NCI-H345 treated with DMSO at 0.1 percent for 48 hours (cell line): ENCODE measurements around the gene PRMT2.
"Not testable (repeated sequence)": the region's sequence is repeated elsewhere in the genome, so short reads cannot be mapped to it uniquely, and the experiment has no call there.

Source experiments
- DNase-seq: peaks from one replicate; lab custom pipeline; 2025; ENCODE audit not compliant: unreplicated experiment; lab: John Stamatoyannopoulos, UW

PRMT2 gene

DNA sequence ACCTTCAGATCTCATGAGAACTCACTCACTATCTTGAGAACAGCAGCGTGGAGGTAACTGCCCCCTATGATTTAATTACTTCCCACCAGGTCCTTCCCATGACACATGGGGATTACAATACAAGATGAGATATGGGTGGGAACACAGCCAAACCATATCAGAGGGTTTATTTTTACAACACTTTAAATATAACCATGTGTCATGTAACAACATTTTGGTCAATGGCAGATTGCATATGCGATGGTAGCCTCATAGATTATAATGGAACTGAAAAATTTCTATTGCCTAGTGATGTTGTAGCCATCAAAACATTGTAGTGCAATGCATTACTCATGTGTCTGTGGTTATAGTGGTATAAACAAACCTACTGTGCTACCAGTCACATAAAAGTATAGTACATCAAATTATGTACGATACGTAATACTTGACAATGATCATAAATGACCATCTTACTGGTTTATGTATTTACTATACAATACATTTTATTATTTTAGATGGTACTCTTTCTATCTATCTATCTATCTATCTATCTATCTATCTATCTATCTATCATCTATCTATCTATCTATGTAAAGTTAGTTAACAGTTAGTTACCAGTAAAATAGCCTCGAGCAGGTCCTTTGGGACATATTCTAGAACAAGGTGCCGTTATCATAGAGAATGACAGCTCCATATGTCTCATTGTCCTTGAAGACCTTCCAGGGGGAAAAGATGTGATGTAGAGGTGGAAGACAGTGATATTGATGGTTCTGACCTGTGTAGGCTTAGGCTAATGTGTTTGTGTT is 18.0 kb upstream of the PRMT2 start:
- DNase-seq = no peak

DNA sequence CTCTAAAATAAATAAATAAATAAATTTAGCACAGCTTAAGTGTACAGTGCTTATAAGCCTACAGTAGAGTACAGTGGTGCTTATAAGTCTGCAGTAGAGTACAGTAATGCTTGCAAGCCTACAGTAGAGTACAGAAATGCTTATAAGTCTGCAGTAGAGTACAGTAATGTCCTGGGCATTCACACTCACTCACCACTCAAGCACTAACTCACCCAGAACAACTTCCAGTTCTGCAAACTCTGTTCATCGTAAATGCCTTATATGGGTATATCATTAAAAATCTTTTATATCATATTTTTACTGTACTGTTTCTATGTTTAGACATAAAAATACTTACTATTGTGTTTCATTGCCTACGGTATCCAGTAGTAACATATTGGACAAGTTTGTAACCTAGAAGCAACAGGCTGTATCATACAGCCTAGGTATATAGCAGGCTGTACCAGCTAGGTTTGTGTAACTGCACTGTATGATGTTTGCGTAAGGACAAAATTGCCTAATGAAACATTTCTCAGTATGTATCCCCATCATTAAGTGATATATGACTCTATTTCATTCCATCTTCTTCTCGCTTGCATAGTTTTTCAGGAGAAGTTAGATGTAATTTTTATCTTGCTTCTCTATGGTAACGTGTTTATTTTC is 16.6 kb upstream of the PRMT2 start:
- DNase-seq = no peak

GRCh38 chr21:46619846-46620245 is 15.6 kb upstream of the PRMT2 start:
- no peak for DNase-seq

- DNase-seq = no peak
These were observed 14.6 kb upstream of the PRMT2 start for GRCh38 chr21:46620846-46621245.

- no peak for DNase-seq
These were observed 13.9 kb upstream of the PRMT2 start for GRCh38 chr21:46621457-46622182.

DNA sequence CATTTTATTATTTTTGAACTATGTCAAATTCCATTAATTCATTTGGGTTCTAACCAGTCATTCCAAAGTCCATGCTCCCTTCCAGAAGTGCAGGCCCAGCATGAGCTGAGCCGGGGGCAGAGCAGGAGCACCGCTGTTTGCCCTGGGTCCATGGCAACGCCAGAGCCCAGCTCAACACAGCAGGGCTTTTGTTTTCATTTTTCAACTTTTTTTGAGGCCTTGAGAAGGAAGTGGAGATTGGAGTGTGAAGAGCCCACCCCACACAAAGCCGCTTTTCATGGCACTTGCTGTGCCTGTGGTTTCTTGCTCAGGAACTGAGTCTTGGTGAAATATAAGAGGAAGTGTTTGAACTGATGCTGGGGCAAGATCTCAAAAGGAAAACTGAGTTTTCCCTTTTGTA is 13.2 kb upstream of the PRMT2 start:
- no peak for DNase-seq

DNA sequence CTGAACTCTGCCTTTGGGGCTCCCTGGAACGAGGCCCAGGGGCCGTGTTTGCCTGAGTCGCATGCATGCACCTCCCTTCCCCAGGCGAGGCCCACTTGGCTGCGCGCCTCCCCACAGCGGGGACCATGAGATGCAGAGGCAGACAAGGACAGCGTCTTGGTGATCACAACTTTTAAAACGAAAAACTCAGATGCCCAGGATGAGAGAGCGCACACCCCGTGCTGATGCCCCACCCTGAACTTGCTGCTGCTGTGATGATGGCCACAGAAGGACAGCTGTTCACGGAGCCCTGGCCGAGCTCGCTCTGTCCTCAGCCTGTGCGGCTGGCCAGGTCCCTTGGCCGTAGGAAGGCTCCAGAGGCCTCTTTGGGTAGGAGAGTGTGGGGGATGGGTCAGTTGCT is 11.4 kb upstream of the PRMT2 start:
- DNase-seq = no peak

- no peak for DNase-seq
These were observed 9.7 kb upstream of the PRMT2 start for GRCh38 chr21:46625759-46626158.

DNA sequence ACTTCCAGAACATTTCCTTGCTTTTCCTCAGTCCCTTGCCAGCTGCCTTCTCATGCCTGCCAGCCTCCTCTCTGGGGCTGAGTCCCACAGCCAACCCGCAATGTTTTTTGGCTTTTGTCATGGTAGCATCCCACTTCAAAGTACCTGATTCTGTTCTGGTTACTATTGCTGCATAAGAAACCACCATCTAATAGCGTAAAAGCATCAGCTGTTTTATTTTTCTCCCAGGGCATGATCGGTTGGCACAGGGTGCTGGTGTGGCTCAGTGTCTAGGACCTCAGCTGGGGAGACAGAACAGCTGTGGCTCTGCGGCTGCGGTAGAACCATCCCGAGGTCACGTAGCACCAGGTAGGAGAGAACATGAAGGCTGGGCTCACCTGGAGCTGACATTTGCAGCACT is 8.9 kb upstream of the PRMT2 start:
- DNase-seq = no peak

GRCh38 chr21:46626975-46627501 is 8.4 kb upstream of the PRMT2 start:
- no peak for DNase-seq

DNA sequence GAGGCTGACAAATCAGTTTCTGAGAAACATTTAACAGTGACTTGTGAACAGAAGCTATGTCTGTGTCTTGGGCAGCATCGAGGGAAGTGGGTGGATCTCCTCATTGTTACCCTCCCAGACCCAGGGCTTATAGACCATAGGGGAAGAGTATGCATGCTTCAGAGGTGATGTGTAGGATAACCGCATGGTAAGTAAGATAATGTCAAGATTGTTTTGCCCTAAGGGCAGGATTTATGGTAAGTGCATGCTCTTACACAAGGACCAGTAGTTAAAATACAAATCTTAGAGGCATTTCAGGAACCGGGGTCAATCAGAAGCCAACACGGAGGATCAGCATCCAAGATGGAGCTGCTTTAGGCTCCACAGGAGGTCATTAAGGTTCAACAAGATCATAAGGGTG is 7.7 kb upstream of the PRMT2 start:
- DNase-seq = no peak

DNA sequence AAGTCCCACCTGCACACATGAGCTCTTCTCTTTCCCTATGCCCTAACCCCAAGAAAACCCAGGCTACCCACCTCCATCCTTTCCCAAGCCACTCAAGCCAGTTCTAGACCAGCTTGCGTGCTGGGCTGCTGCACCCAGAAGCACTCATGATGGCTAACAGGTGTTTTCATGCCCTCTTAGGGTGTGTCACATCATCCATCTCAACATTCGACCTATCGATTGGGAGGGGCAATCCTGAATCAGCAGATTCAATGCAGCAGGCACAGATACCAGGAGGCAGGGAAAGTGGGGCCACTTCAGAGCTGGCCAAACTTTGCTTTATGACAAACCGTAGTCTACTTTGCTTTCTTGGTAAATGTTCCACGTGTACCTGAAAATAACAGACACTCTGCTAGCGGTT is 6.6 kb upstream of the PRMT2 start:
- DNase-seq = no peak

DNA sequence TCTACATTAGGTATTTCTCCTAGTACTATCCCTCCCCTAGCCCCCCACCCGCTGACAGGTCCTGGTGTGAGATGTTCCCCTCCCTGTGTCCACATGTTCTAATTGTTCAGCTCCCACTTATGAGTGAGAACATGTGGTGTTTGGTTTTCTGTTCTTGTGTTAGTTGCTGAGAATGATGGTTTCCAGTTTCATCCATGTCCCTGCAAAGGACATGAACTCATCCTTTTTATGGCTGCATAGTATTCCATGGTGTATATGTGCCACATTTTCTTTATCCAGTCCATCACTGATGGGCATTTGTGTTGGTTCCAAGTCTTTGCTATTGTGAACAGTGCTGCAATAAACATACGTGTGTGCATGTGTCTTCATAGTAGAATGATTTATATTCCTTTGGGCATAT is 4.6 kb upstream of the PRMT2 start:
- DNase-seq = not testable (repeated sequence)

- no peak for DNase-seq
These were observed 1.9 kb upstream of the PRMT2 start for GRCh38 chr21:46633566-46633965.

- DNase-seq = no peak
These were observed 1.0 kb upstream of the PRMT2 start for GRCh38 chr21:46634427-46634826.

GRCh38 chr21:46634966-46635323 is 529 bp upstream of the PRMT2 start:
- peak; percentile 64 for DNase-seq

DNA sequence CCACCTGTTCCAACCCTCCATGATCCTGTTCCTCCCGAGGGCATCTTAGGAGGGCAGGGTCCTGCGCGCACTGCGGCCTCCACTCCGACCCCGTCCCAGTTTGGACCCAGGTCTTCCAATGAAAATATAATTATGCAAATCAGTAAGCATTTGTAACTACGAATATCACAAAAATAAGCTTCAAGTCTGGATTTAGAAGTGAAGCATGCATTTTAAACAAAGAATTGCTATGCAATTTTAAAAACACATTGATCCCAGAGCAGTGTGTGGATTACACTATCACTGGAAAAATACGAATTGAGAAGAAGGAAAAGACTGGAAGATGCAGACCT is 673 bp downstream of the PRMT2 start:
- no peak for DNase-seq

DNA sequence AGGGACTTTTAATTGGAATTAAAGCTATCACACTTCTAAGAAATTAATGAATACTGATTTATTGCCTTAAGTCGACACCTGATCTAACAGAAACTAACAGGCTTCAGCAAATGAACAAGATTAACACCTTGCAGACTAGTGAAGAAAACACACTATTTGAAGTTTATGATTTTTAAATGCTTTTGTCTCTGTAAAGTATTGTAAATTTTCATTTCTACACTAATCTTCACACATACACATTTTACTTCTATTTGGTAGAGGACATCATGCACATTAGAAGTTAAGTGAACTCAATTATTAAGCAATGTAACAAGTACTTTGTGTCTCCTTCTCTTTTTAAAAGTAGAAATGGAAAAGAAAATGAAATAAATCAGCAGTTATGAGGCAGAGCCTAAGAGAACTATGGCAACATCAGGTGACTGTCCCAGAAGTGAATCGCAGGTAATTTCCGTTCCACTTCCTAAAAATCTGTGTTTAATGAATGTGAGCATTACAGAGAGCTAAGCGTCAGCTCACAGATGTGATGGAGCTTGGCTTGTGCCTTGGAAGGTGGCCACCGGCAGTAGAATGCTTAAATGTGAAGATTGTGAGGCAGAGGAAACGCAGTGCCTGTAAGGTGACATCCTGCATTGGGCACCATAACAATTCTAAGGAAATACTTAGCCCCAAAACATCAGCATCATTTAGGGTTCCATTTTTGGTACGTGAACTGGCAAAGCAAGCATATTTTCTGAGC is 1.2 kb downstream of the PRMT2 start:
- no peak for DNase-seq

DNA sequence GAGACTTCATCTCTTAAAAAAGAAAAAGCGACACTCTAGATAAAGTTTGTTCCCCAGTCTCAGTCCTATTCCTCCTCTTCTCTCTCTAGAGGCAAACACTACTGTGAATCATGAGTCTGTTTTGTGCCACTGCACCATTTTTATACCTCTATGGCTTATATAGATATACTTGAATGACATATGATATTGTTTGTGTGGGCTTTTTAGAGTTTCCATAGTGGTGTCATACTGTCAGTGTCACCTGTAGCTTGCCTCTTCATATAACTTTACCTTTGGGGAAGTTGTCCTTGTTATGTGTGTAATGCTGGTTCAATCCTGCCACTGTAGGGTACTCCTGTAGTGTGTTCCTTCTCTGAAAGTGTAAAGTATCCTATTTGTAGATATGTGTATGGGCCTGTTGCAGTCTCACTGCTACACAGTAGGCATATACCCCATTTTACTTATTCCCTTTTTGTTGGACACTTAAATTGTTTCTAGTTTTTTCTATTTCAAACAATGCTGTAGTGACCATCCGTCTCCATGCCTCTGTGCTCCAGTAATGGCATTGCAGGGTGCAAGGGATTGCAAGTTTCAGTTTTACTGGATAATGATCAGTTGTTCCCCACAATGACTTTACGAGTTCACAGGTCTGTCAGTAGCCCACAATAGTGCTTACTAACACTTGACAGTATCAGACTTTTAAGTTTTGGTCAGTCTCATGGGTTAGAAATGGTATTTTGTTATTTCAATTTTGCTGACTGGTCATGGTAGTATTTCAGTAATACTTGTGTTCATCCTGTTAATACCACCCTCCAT is 2.7 kb downstream of the PRMT2 start:
- DNase-seq = no peak

GRCh38 chr21:46639489-46640386 is 4.3 kb downstream of the PRMT2 start:
- DNase-seq = no peak
